Measurements from ENCODE around the gene ZBTB4. TPM values are rescaled to one million over a fixed set of nuclear protein-coding genes. Genes with fewer than 3 reads are reported as not detected.
"Not testable (repeated sequence)": the region's sequence is repeated elsewhere in the genome, so short reads cannot be mapped to it uniquely, and the experiment has no call there.

The ZBTB4 gene
- total RNA-seq, 2 experiments from 2014 or later = 29.8 to 30.0 TPM

DNA sequence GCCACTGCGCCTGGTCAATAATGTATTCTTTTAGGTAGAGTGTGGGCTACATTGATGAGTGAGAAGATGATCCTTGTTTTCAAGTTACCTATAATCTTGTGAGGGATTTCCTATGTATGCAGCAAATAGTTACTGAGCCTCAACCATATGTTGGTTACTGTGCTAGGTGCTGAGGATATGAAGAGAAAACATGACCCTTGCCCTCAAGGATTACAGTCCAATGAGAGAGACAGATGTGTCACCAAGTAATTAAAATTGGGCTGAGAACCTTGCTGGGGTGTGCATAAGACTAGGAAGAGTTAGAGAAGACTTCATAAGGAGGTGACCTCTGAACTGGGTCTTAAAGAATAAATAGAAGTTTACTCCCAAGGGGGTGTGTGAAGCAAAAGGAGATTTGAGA lies 12.2 kb upstream of the ZBTB4 start:
- Mint-ChIP-seq H3K9me3 (ENCODE audit: insufficient read depth) (no peaks in the 10 kb centered on the region), H3K4me3 (no peak overlapping the region), H3K4me1 (ENCODE audit: low read depth) (peaks cover 56% of the 10 kb centered on the region), H3K27me3 (ENCODE audit: low read depth) (no peaks in the 10 kb centered on the region), H3K36me3 (ENCODE audit: low read depth) (peaks cover 64% of the 10 kb centered on the region), H3K27ac (peak overlapping the region; percentile 9)
- no peak for DNase-seq
- ChIA-PET CTCF (interaction anchor here (1.6 to 5.0 kb wide), 2 partner anchors 55 to 69 kb away, joined by 7 to 18 read pairs; partner anchors contain the start of gene SENP3), POLR2A (no interaction called here)
- no peak for ATAC-seq

DNA sequence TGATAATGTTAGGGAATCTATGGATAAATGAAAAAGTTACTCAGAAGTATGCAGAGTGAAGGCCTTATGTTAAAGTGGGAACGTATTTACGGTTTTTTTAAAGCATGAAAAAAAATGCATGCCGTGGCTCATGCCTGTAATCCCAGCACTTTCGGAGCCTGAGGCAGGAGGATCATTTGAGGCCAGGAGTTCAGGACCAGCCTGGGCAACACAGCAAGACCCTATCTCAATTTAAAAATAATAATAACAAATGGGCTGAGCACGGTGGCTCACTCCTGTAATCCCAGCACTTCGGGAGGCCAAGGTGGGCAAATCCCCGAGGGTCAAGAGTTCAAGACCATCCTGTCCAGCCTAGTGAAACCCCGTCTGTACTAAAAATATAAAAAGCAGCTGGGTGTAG lies 10.7 kb upstream of the ZBTB4 start:
- Mint-ChIP-seq H3K27ac (no peak overlapping the region), H3K9me3 (ENCODE audit: insufficient read depth) (no peaks in the 10 kb centered on the region), H3K36me3 (ENCODE audit: low read depth) (peaks cover 60% of the 10 kb centered on the region), H3K4me3 (no peak overlapping the region), H3K4me1 (ENCODE audit: low read depth) (peaks cover 63% of the 10 kb centered on the region), H3K27me3 (ENCODE audit: low read depth) (no peaks in the 10 kb centered on the region)
- ChIA-PET CTCF (interaction anchor here (1.1 to 1.7 kb wide), 3 partner anchors 14 to 71 kb away, joined by 3 to 7 read pairs (median 4); partner anchors contain the start of gene SENP3), POLR2A (interaction anchor here (0.9 to 1.2 kb wide), 3 partner anchors 14 to 136 kb away, joined by 3 to 4 read pairs (median 3); no protein-coding TSS in a partner anchor)
- DNase-seq (no peak), ATAC-seq (no peak)

DNA sequence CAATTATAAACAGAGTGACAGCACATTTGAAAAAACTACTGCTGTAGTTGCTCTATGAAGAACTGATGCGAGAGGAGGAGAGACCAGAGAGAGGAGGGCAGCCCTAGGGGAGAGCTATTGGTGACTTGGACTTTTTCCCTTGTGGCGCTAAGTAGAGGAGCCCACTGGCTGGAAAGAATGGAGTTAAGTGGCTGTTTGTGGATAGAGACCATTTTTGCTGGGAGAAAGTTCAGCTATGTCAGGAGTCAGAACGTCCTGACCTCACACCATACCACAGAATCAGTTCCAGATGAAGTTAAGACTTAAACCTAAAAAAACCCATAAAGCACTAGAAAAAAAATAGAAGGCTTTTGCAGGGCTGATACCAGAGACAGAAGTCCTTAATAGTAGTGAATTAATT lies 6.8 kb upstream of the ZBTB4 start:
- H3K4me3 Mint-ChIP-seq = peak overlapping the region; percentile 82
- CTCF ChIA-PET = interaction anchor here (0.9 to 5.9 kb wide), 7 partner anchors 29 to 74 kb away, joined by 3 to 62 read pairs (median 9); partner anchors contain the start of genes SENP3 and TMEM102
- peaks cover 37% of the 10 kb centered on the region for H3K36me3 Mint-ChIP-seq (ENCODE audit: low read depth)
- H3K27ac Mint-ChIP-seq = peak overlapping the region; percentile 79
- no peaks in the 10 kb centered on the region for H3K9me3 Mint-ChIP-seq (ENCODE audit: insufficient read depth)
- DNase-seq = no peak
- no peaks in the 10 kb centered on the region for H3K27me3 Mint-ChIP-seq (ENCODE audit: low read depth)
- no peak for ATAC-seq
- H3K4me1 Mint-ChIP-seq (ENCODE audit: low read depth) = peaks cover 63% of the 10 kb centered on the region
- POLR2A ChIA-PET = interaction anchor here (0.9 to 4.4 kb wide), 10 partner anchors 7 to 201 kb away, joined by 3 to 41 read pairs (median 11); partner anchors contain the start of genes MPDU1, SENP3, TMEM102 and TP53

DNA sequence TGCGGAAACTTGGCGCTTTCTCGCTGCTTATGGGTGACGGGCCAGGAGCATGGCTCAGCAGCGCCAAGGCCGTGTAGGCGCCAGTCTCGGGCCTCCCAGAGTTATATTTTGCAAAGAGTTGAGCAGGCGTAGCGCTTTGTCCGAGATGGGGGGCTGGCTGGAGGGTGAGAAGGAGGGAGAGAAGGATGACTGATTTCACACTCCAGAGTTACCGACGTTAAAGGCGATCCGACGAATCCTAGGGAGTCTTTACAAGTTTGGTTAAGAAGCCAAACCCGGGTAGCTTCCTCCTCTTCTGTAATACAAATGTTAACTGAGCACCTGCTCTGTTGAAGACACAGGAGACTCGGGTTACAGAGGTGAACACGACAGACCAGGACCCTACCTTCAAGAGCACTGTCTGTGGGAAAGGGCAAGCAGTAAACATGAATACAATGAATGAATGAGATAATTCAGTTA lies 5.5 kb upstream of the ZBTB4 start:
- Mint-ChIP-seq H3K4me3 (peak overlapping the region; percentile 94), H3K27ac (peak overlapping the region; percentile 99), H3K36me3 (ENCODE audit: low read depth) (peaks cover 33% of the 10 kb centered on the region), H3K9me3 (ENCODE audit: insufficient read depth) (no peaks in the 10 kb centered on the region), H3K4me1 (ENCODE audit: low read depth) (peaks cover 64% of the 10 kb centered on the region), H3K27me3 (ENCODE audit: low read depth) (no peaks in the 10 kb centered on the region)
- ChIA-PET POLR2A (interaction anchor here (0.6 to 4.4 kb wide), 36 partner anchors 9 to 762 kb away, joined by 3 to 41 read pairs (median 5); partner anchors contain the start of genes CD68, CHRNB1, MPDU1 and SENP3), CTCF (interaction anchor here (0.7 to 5.9 kb wide), 9 partner anchors 30 to 205 kb away, joined by 3 to 62 read pairs (median 5); partner anchors contain the start of genes FXR2, SENP3, TMEM102 and TP53)
- DNase-seq = no peak
- no peak for ATAC-seq

DNA sequence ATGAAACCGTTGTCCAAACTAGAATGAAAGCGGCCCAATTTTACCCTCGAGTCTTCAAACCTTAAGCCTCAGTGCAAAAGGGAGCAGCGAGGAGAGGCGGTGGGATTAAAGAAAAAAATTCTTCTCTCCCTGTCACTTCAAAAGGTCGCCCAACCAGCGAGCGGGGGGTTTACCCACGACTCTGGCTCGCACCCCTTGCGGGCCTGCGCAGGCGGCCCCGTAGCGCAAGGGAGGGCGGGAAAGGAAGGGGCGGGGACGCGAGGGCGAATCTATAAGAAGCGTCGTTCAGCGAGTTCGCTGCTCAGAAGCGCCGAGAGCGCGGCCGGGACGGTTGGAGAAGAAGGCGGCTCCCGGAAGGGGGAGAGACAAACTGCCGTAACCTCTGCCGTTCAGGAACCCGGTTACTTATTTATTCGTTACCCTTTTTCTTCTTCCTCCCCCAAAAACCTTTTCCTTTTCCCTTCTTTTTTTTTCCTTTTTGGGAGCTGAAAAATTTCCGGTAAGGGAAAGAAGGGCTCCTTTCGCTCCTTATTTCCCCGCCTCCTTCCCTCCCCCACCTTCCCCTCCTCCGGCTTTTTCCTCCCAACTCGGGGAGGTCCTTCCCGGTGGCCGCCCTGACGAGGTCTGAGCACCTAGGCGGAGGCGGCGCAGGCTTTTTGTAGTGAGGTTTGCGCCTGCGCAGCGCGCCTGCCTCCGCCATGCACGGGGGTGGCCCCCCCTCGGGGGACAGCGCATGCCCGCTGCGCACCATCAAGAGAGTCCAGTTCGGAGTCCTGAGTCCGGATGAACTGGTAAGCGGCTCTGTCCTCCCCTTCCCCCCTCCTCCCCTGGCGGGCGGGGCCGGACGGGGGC lies 4.9 kb upstream of the ZBTB4 start, which contains the start of gene POLR2A:
Gene POLR2A, plus strand, starts transcription at position 300 of the 852 bp plus-strand sequence.
- H3K27ac Mint-ChIP-seq = peak within 1 kb of the TSS; percentile 99
- CTCF ChIA-PET = interaction anchor here (1.0 to 5.9 kb wide), 8 partner anchors 23 to 203 kb away, joined by 3 to 62 read pairs (median 4); partner anchors contain the start of genes FXR2, SENP3, TMEM102 and TP53
- POLR2A ChIA-PET = interaction anchor here (0.5 to 4.4 kb wide), 37 partner anchors 9 to 763 kb away, joined by 3 to 41 read pairs (median 5); partner anchors contain the start of genes CD68, CHRNB1, MPDU1 and NEURL4
- ATAC-seq (peak; percentile 64), DNase-seq (peak; percentile 97)
- H3K36me3 Mint-ChIP-seq (ENCODE audit: low read depth) = peaks cover 33% of the 10 kb centered on the region
- H3K27me3 Mint-ChIP-seq (ENCODE audit: low read depth) = no peaks in the 10 kb centered on the region
- no peaks in the 10 kb centered on the region for H3K9me3 Mint-ChIP-seq (ENCODE audit: insufficient read depth)
- peak within 1 kb of the TSS; percentile 94 for H3K4me3 Mint-ChIP-seq
- peaks cover 63% of the 10 kb centered on the region for H3K4me1 Mint-ChIP-seq (ENCODE audit: low read depth)

DNA sequence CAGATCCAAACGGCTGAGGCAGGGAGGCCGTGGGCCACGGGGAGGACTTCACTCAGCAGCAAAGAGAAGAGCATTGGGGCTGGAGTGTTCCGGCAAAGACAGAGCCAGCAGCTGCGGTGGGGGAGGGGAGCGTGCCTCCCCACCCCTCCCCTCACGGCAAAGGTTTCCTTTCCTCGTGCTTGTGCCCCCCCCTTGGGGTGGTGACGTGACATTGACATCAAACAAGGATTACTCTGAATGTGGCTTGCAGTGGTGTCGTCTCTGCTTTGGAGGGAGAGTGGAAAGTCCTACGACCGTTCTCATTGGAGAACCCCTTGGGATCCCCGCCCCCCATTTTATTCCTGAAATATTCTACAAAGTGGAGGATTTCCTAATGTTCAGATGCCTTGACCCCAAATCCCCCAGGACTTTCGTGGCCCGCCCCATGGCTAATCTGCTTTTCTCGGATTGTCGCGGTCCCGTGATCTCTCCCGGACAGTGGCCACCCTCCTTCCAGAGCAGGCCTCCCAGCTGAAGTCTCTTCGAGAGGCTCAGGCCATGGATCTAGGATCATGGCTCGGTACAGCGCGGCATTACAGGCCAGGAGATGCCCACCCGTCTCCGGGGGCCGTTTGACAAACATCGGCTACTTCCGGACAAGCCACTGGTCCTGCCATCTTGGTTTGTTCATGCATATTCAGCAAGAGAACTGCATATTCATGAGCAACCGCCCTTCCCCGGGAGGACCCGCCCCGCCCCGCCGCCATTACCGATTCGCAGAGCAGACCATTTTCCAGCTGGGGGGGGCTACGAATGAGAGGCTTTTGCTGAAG lies 4.0 kb upstream of the ZBTB4 start:
- POLR2A ChIA-PET = interaction anchor here (0.5 to 4.4 kb wide), 33 partner anchors 8 to 203 kb away, joined by 3 to 41 read pairs (median 6); partner anchors contain the start of genes CD68, CHRNB1, MPDU1 and NEURL4
- CTCF ChIA-PET = interaction anchor here (1.1 to 5.9 kb wide), 3 partner anchors 24 to 77 kb away, joined by 3 to 62 read pairs (median 4); partner anchors contain the start of gene TMEM102
- Mint-ChIP-seq H3K4me1 (ENCODE audit: low read depth) (peaks cover 58% of the 10 kb centered on the region), H3K27ac (peak overlapping the region; percentile 99), H3K4me3 (peak overlapping the region; percentile 94), H3K9me3 (ENCODE audit: insufficient read depth) (no peaks in the 10 kb centered on the region), H3K27me3 (ENCODE audit: low read depth) (no peaks in the 10 kb centered on the region), H3K36me3 (ENCODE audit: low read depth) (peaks cover 32% of the 10 kb centered on the region)
- peak; percentile 59 for ATAC-seq
- peak; percentile 97 for DNase-seq

DNA sequence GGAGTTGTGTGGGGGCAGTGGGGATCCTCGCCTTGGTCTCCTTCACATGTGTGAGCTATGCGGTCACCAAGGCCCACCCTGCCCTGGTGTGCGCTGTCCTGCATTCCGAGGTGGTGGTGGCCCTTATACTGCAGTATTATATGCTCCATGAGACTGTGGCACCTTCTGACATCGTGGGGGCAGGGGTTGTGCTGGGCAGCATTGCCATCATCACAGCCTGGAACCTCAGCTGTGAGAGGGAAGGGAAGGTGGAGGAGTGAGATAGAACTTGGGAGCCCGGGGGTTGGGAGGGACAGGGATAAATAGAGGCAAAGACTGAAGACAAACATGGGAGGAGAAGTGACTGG lies 3.3 kb upstream of the ZBTB4 start:
- CTCF ChIA-PET = interaction anchor here (7.9 kb wide), 1 partner anchor 45 kb away, joined by 78 read pairs; the partner anchor contains the start of genes FGF11 and TMEM102
- Mint-ChIP-seq H3K27ac (peak overlapping the region; percentile 99), H3K4me1 (ENCODE audit: low read depth) (peaks cover 63% of the 10 kb centered on the region), H3K36me3 (ENCODE audit: low read depth) (peaks cover 32% of the 10 kb centered on the region), H3K4me3 (peak overlapping the region; percentile 94)
- H3K27me3 Mint-ChIP-seq (ENCODE audit: low read depth); H3K9me3 Mint-ChIP-seq (ENCODE audit: insufficient read depth); DNase-seq; ATAC-seq: not testable (repeated sequence)
- POLR2A ChIA-PET = interaction anchor here (2.0 kb wide), 1 partner anchor 35 kb away, joined by 5 read pairs; no protein-coding TSS in a partner anchor

DNA sequence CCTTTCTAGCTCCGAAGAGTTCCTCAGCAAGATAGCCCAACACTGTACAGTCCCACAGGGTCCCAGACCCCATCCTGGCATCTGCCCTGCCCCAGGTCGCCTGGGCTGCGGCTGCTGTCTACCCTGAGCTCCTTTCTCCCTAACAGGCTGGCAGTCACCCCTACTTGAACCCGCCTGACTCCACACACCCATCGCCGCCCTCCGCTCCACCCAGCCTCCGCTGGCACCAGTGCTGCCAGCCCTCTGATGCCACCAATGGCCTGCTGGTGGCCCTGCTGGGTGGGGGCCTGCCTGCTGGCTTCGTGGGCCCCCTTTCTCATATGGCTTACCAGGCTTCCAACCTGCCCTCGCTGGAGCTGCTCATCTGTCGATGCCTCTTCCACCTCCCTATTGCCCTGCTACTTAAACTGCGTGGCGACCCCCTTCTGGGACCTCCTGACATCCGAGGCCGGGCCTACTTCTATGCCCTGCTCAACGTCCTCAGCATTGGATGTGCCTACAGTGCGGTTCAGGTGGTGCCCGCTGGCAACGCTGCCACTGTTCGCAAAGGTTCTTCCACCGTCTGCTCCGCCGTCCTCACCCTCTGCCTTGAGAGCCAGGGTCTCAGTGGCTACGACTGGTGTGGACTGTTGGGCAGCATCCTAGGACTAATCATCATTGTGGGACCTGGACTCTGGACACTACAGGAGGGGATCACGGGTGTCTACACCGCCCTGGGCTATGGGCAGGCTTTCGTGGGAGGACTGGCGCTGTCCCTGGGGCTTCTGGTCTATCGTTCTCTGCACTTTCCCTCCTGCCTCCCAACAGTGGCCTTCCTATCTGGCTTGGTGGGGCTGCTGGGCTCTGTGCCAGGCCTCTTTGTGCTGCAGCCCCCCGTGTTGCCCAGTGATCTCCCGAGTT lies 2.7 kb upstream of the ZBTB4 start:
- not testable (repeated sequence) for H3K27me3 Mint-ChIP-seq (ENCODE audit: low read depth); H3K9me3 Mint-ChIP-seq (ENCODE audit: insufficient read depth); ATAC-seq; DNase-seq
- peaks cover 28% of the 10 kb centered on the region for H3K36me3 Mint-ChIP-seq (ENCODE audit: low read depth)
- CTCF ChIA-PET = interaction anchor here (2.4 to 7.9 kb wide), 2 partner anchors 11 to 45 kb away, joined by 7 to 78 read pairs; partner anchors contain the start of genes FGF11 and TMEM102
- H3K4me1 Mint-ChIP-seq (ENCODE audit: low read depth) = peaks cover 63% of the 10 kb centered on the region
- peak overlapping the region; percentile 94 for H3K4me3 Mint-ChIP-seq
- H3K27ac Mint-ChIP-seq = peak overlapping the region; percentile 99
- POLR2A ChIA-PET = interaction anchor here (0.6 to 5.6 kb wide), 3 partner anchors 28 to 691 kb away, joined by 3 to 36 read pairs (median 22); partner anchors contain the start of gene TMEM102

DNA sequence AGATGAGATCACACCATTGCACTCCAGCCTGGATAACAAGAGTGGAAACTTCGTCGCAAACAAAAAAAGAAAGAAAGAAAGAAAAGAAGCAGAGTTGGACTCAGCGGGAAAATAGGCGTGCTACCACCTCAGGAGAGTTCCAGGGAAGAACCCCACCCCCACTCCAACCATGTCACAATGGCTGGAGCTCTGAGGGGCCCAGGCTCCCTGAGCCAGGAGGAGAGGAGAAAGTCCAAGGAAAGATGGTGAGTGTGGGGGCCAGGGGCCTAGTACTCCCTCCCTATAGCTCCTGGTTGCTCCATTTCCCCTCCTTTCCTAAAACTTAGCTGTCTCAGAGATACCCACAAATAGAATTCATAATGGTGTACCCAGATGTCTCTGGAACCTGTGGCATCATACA lies 1.8 kb upstream of the ZBTB4 start, which contains the start of gene SLC35G6:
Gene SLC35G6, plus strand, starts transcription at position 172 of the 400 bp plus-strand sequence. Its CDS starts 71 bp downstream, at position 243.
- ChIA-PET CTCF (interaction anchor here (1.2 to 7.9 kb wide), 4 partner anchors 10 to 206 kb away, joined by 3 to 78 read pairs (median 6); partner anchors contain the start of genes FGF11, TMEM102 and TP53), POLR2A (interaction anchor here (0.6 to 5.6 kb wide), 3 partner anchors 27 to 692 kb away, joined by 3 to 36 read pairs (median 22); partner anchors contain the start of gene TMEM102)
- peaks cover 28% of the 10 kb centered on the region for H3K36me3 Mint-ChIP-seq (ENCODE audit: low read depth)
- not testable (repeated sequence) for H3K9me3 Mint-ChIP-seq (ENCODE audit: insufficient read depth); ATAC-seq; H3K27me3 Mint-ChIP-seq (ENCODE audit: low read depth); DNase-seq
- H3K4me3 Mint-ChIP-seq = peak within 1 kb of the TSS; percentile 94
- peak within 1 kb of the TSS; percentile 99 for H3K27ac Mint-ChIP-seq
- peaks cover 64% of the 10 kb centered on the region for H3K4me1 Mint-ChIP-seq (ENCODE audit: low read depth)

DNA sequence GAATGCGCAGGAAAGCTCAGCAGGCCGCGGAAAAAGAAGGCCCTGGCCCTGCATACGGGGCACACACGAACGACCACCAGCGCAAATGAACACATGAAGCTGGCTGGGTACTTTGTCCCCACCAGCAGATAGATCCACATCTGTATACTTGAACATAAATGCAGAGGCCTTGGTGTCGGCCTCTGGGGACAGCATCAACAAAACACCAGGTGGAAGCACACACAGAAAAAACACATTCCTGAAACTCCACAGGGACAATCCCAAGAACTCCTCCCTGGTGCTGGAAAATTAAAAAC lies 606 bp upstream of the ZBTB4 start:
- ChIA-PET POLR2A (interaction anchor here (1.0 to 5.6 kb wide), 11 partner anchors 9 to 693 kb away, joined by 3 to 36 read pairs (median 6); partner anchors contain the start of genes CHRNB1, MPDU1, TMEM102 and TP53), CTCF (interaction anchor here (1.2 to 7.9 kb wide), 6 partner anchors 9 to 207 kb away, joined by 3 to 78 read pairs (median 5); partner anchors contain the start of genes FGF11, TMEM102 and TP53)
- no peak for ATAC-seq
- Mint-ChIP-seq H3K4me3 (peak overlapping the region; percentile 87), H3K27ac (peak overlapping the region; percentile 92), H3K36me3 (ENCODE audit: low read depth) (peaks cover 19% of the 10 kb centered on the region), H3K4me1 (ENCODE audit: low read depth) (peaks cover 63% of the 10 kb centered on the region), H3K27me3 (ENCODE audit: low read depth) (no peaks in the 10 kb centered on the region), H3K9me3 (ENCODE audit: insufficient read depth) (no peaks in the 10 kb centered on the region)
- no peak for DNase-seq

Data from activated CD8-positive, alpha-beta T cell treated with anti-CD3 and anti-CD28 coated beads, Interleukin-2, amount 10 ng/mL, durations not matched to agents 7 days and 5 days (primary cell).